ENCODE measurements around the gene SPINK5. TPM values are rescaled to one million over a fixed set of nuclear protein-coding genes. Genes with fewer than 3 reads are reported as not detected.

The SPINK5 gene
- total RNA-seq, 1 donor from 2014 or later: 235 TPM

DNA sequence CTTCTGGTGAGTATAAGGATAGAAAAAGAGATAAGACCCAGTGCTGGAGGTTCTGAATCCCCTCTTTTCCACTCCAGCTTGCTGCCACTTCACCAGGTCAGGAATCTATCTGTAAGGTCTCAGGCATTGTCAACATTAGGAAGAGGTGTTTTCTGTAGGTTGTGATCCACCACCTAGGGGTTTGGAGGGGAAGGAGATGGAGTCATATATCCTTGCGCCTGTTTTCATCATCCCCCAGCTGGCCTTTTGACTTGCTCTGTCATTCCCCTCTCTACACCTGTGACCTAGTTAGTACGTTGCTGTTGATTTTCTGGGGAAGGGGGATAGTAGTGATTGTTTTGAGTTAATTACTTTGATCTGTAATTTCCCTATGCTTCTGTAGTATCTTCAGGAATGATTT, 20.5 kb downstream of the SPINK5 start:
- Histone ChIP-seq H3K4me3 (no peak overlapping the region), H3K9me3 (no peaks in the 10 kb centered on the region), H3K27me3 (no peaks in the 10 kb centered on the region), H3K27ac (no peak overlapping the region), H3K36me3 (no peaks in the 10 kb centered on the region), H3K4me1 (no peaks in the 10 kb centered on the region)
- TF ChIP-seq POLR2A (IDR thresholded peaks at IDR 0.05) (no peak), CTCF (IDR thresholded peaks at IDR 0.05) (no peak), POLR2AphosphoS5 (IDR thresholded peaks at IDR 0.05; ENCODE audit: insufficient read depth in 1 of 2, low read depth in 1 of 2) (no peak)
- intact Hi-C loops (cut with DNase I): no loop called here
- no peak for DNase-seq (ENCODE audit: extremely low spot score in 2 of 2)

DNA sequence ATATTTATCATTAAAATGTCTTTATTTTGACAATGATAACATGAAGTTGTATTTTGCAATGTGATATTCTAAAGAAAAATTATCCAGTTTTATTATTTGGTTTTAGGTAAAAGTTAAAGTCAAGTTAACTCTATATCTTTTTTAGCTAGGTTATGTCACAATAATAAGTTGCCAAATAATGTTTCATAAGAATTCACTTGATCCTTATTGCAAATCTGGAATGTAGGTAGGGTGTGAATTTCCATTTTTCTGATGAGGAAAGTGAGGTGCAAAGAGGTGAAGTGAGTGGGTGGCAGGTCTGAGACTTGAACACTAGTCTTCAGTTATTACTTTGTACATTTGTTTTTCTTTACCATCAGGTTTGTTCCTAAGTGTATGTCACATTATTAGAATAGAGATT, 21.5 kb downstream of the SPINK5 start:
- no peak overlapping the region for H3K27ac ChIP-seq
- no peaks in the 10 kb centered on the region for H3K9me3 ChIP-seq
- H3K27me3 ChIP-seq: no peaks in the 10 kb centered on the region
- H3K4me1 ChIP-seq: no peaks in the 10 kb centered on the region
- DNase-seq (ENCODE audit: extremely low spot score in 2 of 2): no peak
- no peaks in the 10 kb centered on the region for H3K36me3 ChIP-seq
- no peak overlapping the region for H3K4me3 ChIP-seq
- intact Hi-C loops (cut with DNase I): no loop called here
- no peak for TF ChIP-seq POLR2A (IDR thresholded peaks at IDR 0.05)
- TF ChIP-seq CTCF (IDR thresholded peaks at IDR 0.05): no peak
- no peak for TF ChIP-seq POLR2AphosphoS5 (IDR thresholded peaks at IDR 0.05; ENCODE audit: insufficient read depth in 1 of 2, low read depth in 1 of 2)

DNA sequence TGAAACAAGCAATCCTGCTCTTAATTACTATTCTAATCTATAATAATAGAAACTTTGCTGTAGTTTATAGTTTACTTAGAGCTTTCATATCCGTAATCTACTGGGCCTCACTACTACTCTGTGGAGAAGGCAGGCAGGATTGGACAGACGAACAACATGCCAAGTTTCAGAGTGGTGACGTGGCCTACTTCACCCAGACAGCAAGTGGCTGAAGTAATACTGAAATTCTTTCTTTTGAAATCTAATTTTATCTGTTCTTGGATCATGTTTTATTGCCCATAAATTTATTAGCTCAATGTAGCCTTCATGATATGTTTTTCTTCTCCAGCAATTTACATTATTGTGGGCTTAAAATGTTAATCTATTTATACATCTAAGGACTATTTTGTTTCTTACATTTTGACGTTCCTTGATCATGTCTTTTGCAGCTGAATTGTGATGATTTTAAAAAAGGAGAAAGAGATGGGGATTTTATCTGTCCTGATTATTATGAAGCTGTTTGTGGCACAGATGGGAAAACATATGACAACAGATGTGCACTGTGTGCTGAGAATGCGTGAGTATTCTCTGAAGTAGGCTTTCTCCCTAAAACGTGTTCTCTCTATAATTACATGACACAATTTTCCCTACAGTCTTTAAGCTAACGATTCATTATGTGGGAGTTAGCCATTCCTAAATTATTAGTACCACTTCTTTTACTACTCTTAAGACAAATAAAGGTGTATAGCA, 22.4 kb downstream of the SPINK5 start:
- Histone ChIP-seq H3K36me3 (no peaks in the 10 kb centered on the region), H3K27ac (no peak overlapping the region), H3K9me3 (no peaks in the 10 kb centered on the region), H3K4me1 (no peaks in the 10 kb centered on the region), H3K4me3 (no peak overlapping the region), H3K27me3 (no peaks in the 10 kb centered on the region)
- intact Hi-C loops (cut with DNase I): no loop called here
- no peak for DNase-seq (ENCODE audit: extremely low spot score in 2 of 2)
- TF ChIP-seq POLR2AphosphoS5 (IDR thresholded peaks at IDR 0.05; ENCODE audit: insufficient read depth in 1 of 2, low read depth in 1 of 2): no peak
- TF ChIP-seq POLR2A (IDR thresholded peaks at IDR 0.05): no peak
- no peak for TF ChIP-seq CTCF (IDR thresholded peaks at IDR 0.05)

DNA sequence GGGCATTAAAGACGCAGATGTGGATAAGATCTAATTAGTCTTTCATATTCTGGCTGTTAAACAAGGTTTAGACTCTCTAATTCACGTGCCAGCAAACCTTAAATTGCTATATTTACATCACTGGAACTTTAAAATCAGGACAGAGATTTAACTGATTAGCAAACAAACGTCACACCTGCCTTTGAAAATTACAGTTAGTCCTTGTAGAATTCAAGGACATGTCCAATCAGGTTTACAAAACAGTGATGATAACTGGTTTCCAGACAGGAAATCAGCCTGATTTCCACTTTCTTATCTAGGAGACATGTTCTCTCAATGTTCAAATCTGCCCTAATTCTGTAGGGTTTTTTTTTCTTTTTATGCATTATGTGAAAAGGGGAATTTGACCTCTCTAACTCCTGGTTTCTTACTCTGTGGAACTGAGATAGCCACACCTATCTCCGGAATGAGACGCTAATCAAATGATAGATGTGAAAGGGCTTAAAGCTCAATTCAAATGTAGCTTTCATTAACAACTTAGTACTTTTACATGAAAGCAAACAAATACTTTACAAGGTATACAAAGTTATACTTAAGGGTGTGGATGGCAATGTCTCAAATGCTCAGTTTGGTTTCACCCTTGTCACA, 26.5 kb downstream of the SPINK5 start:
- TF ChIP-seq CTCF (IDR thresholded peaks at IDR 0.05) (no peak), POLR2A (IDR thresholded peaks at IDR 0.05) (no peak), POLR2AphosphoS5 (IDR thresholded peaks at IDR 0.05; ENCODE audit: insufficient read depth in 1 of 2, low read depth in 1 of 2) (no peak)

DNA sequence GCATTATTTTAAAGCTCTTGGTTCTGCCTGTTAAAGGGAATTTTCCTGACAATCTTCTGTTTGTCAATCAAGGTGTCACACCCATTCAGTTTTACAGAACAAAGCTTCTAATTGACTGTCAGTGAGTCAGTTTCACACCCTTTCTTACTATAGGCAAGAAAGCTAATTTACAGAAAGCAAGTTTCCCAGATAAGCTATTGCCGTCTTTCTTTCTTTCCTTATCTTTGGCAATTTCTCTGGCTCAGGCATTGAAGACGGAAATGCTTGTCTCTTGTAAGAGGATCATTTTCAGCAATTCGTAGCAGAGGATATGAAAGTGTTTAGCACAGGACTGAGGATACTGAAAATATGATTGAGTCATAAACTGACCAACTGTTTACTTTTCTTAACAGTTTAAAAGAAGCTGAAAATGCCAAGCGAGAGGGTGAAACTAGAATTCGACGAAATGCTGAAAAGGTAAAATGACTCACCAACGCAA, 27.0 kb downstream of the SPINK5 start:
- DNase-seq (ENCODE audit: extremely low spot score in 2 of 2): no peak
- Histone ChIP-seq H3K4me3 (no peak overlapping the region), H3K27ac (no peak overlapping the region), H3K36me3 (no peaks in the 10 kb centered on the region), H3K4me1 (no peaks in the 10 kb centered on the region), H3K9me3 (no peaks in the 10 kb centered on the region), H3K27me3 (no peaks in the 10 kb centered on the region)
- intact Hi-C loops (cut with DNase I): no loop called here
- TF ChIP-seq CTCF (IDR thresholded peaks at IDR 0.05) (no peak), POLR2A (IDR thresholded peaks at IDR 0.05) (no peak), POLR2AphosphoS5 (IDR thresholded peaks at IDR 0.05; ENCODE audit: insufficient read depth in 1 of 2, low read depth in 1 of 2) (no peak)

More for the DNA sequence above, 26.5 kb downstream of the SPINK5 start:
- no peak overlapping the region for H3K27ac ChIP-seq
- H3K36me3 ChIP-seq: no peaks in the 10 kb centered on the region
- no peaks in the 10 kb centered on the region for H3K9me3 ChIP-seq
- no peak for DNase-seq (ENCODE audit: extremely low spot score in 2 of 2)
- no peak overlapping the region for H3K4me3 ChIP-seq
- no peaks in the 10 kb centered on the region for H3K27me3 ChIP-seq
- intact Hi-C loops (cut with DNase I): no loop called here
- no peaks in the 10 kb centered on the region for H3K4me1 ChIP-seq
